ENCODE data around the gene LRRC45.

Gene LRRC45

GRCh38 chr17:82046903-82047302 lies 23.8 kb downstream of the LRRC45 start:
- no peak overlapping the region for H3K4me2 ChIP-seq (ENCODE audit: low read length)
- no peak overlapping the region for H3K9ac ChIP-seq (ENCODE audit: low read length)
- no peak overlapping the region for H3K4me3 ChIP-seq (ENCODE audit: low read length)
- peaks cover 3% of the 10 kb centered on the region; the same call in 1 of the 2 replicates for H3K79me2 ChIP-seq (ENCODE audit: low read length)
- H4K20me1 ChIP-seq (ENCODE audit: insufficient read depth, low read length), result no peaks in the 10 kb centered on the region
- peaks cover 5% of the 10 kb centered on the region for H3K4me1 ChIP-seq (ENCODE audit: low read length)
- no peaks in the 10 kb centered on the region for H3K9me3 ChIP-seq (ENCODE audit: insufficient read depth, low read length)
- no peak overlapping the region for H2AFZ ChIP-seq (ENCODE audit: low read depth, low read length)
- TF ChIP-seq, protein P1, sequence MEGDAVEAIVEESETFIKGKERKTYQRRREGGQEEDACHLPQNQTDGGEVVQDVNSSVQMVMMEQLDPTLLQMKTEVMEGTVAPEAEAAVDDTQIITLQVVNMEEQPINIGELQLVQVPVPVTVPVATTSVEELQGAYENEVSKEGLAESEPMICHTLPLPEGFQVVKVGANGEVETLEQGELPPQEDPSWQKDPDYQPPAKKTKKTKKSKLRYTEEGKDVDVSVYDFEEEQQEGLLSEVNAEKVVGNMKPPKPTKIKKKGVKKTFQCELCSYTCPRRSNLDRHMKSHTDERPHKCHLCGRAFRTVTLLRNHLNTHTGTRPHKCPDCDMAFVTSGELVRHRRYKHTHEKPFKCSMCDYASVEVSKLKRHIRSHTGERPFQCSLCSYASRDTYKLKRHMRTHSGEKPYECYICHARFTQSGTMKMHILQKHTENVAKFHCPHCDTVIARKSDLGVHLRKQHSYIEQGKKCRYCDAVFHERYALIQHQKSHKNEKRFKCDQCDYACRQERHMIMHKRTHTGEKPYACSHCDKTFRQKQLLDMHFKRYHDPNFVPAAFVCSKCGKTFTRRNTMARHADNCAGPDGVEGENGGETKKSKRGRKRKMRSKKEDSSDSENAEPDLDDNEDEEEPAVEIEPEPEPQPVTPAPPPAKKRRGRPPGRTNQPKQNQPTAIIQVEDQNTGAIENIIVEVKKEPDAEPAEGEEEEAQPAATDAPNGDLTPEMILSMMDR (IDR thresholded peaks at IDR 0.05; ENCODE audit: low read depth, low read length), result no peak
- no peak overlapping the region for H3K27ac ChIP-seq (ENCODE audit: low read length)
- H3K36me3 ChIP-seq (replicated peaks; ENCODE audit: low read depth, low read length), result no peaks in the 10 kb centered on the region
- no peaks in the 10 kb centered on the region for H3K27me3 ChIP-seq (ENCODE audit: low read depth, low read length)

- Histone ChIP-seq H3K4me3 (ENCODE audit: low read length) (no peak overlapping the region), H3K9ac (ENCODE audit: low read length) (no peak overlapping the region), H3K4me2 (ENCODE audit: low read length) (no peak overlapping the region), H3K36me3 (replicated peaks; ENCODE audit: low read depth, low read length) (no peaks in the 10 kb centered on the region), H3K9me3 (ENCODE audit: insufficient read depth, low read length) (no peaks in the 10 kb centered on the region), H3K4me1 (ENCODE audit: low read length) (peaks cover 5% of the 10 kb centered on the region), H3K79me2 (ENCODE audit: low read length) (peaks cover 7% of the 10 kb centered on the region), H3K27ac (ENCODE audit: low read length) (no peak overlapping the region), H4K20me1 (ENCODE audit: insufficient read depth, low read length) (peaks cover 3% of the 10 kb centered on the region; the same call in 1 of the 2 replicates), H2AFZ (ENCODE audit: low read depth, low read length) (no peak overlapping the region), H3K27me3 (ENCODE audit: low read depth, low read length) (no peaks in the 10 kb centered on the region)
- TF ChIP-seq, protein P1 (IDR thresholded peaks at IDR 0.05; ENCODE audit: low read depth, low read length), result no peak
- no peak for TF ChIP-seq EZH2phosphoT487 (IDR thresholded peaks at IDR 0.05; ENCODE audit: low read depth)
Observed at GRCh38 chr17:82047379-82047778, 24.3 kb downstream of the LRRC45 start.

- no peak overlapping the region for H3K27ac ChIP-seq (ENCODE audit: low read length)
- peaks cover 7% of the 10 kb centered on the region; the same call in 1 of the 2 replicates for H4K20me1 ChIP-seq (ENCODE audit: insufficient read depth, low read length)
- no peaks in the 10 kb centered on the region for H3K9me3 ChIP-seq (ENCODE audit: insufficient read depth, low read length)
- no peaks in the 10 kb centered on the region for H3K36me3 ChIP-seq (replicated peaks; ENCODE audit: low read depth, low read length)
- H2AFZ ChIP-seq (ENCODE audit: low read depth, low read length), result no peak overlapping the region
- H3K4me2 ChIP-seq (ENCODE audit: low read length), result no peak overlapping the region
- H3K79me2 ChIP-seq (ENCODE audit: low read length), result peaks cover 14% of the 10 kb centered on the region
- H3K9ac ChIP-seq (ENCODE audit: low read length), result no peak overlapping the region
- H3K4me1 ChIP-seq (ENCODE audit: low read length), result peaks cover 12% of the 10 kb centered on the region
- H3K27me3 ChIP-seq (ENCODE audit: low read depth, low read length), result no peaks in the 10 kb centered on the region
- no peak for TF ChIP-seq EZH2phosphoT487 (IDR thresholded peaks at IDR 0.05; ENCODE audit: low read depth)
- TF ChIP-seq, protein P1 (IDR thresholded peaks at IDR 0.05; ENCODE audit: low read depth, low read length), result no peak
- H3K4me3 ChIP-seq (ENCODE audit: low read length), result no peak overlapping the region
Observed at GRCh38 chr17:82047914-82048570, 24.9 kb downstream of the LRRC45 start.

DNA sequence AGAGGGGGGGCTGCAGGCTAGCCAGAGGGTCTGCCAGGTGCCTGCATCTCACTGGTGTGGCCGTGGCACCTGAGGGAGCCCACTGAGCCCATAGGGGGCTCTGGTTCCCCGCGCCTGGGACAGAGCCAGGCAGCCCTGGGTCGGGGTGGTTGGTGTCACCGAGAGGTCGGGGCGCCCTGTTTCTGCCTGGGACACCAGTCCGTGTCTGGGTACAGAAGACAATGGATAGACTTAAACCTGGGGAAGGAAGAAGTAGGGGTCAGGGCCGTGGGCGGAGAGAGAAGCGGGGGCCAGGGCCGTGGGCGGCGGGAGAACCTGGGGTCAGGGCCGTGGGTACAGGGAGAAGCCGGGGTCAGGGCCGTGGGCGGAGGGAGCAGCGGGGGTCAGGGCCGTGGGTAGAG lies 25.5 kb downstream of the LRRC45 start:
- peaks cover 13% of the 10 kb centered on the region for H3K4me1 ChIP-seq (ENCODE audit: low read length)
- no peak overlapping the region for H3K27ac ChIP-seq (ENCODE audit: low read length)
- no peaks in the 10 kb centered on the region for H3K36me3 ChIP-seq (replicated peaks; ENCODE audit: low read depth, low read length)
- peaks cover 18% of the 10 kb centered on the region for H3K79me2 ChIP-seq (ENCODE audit: low read length)
- H3K9ac ChIP-seq (ENCODE audit: low read length), result no peak overlapping the region
- H3K4me3 ChIP-seq (ENCODE audit: low read length), result no peak overlapping the region
- H4K20me1 ChIP-seq (ENCODE audit: insufficient read depth, low read length), result peaks cover 7% of the 10 kb centered on the region; the same call in 1 of the 2 replicates
- TF ChIP-seq EZH2phosphoT487 (IDR thresholded peaks at IDR 0.05; ENCODE audit: low read depth), result no peak
- TF ChIP-seq, protein P1 (IDR thresholded peaks at IDR 0.05; ENCODE audit: low read depth, low read length), result no peak
- H2AFZ ChIP-seq (ENCODE audit: low read depth, low read length), result no peak overlapping the region
- no peaks in the 10 kb centered on the region for H3K9me3 ChIP-seq (ENCODE audit: insufficient read depth, low read length)
- H3K4me2 ChIP-seq (ENCODE audit: low read length), result no peak overlapping the region
- H3K27me3 ChIP-seq (ENCODE audit: low read depth, low read length), result no peaks in the 10 kb centered on the region
